ENCODE data around the gene STX1B.

- no peak for TF ChIP-seq POLR2A (IDR thresholded peaks at IDR 0.05)
- no peak for TF ChIP-seq CTCF (IDR thresholded peaks at IDR 0.05)
These were observed 24.9 kb downstream of the STX1B start for GRCh38 chr16:30985401-30986128.
